ENCODE data around the gene GPRC5A. TPM values are rescaled to one million over a fixed set of nuclear protein-coding genes. Genes with fewer than 3 reads are reported as not detected.

The GPRC5A gene
- total and polyA plus RNA-seq, 2 donors (not counting 1 experiment from before 2014, with no cell fraction given) = not detected

DNA sequence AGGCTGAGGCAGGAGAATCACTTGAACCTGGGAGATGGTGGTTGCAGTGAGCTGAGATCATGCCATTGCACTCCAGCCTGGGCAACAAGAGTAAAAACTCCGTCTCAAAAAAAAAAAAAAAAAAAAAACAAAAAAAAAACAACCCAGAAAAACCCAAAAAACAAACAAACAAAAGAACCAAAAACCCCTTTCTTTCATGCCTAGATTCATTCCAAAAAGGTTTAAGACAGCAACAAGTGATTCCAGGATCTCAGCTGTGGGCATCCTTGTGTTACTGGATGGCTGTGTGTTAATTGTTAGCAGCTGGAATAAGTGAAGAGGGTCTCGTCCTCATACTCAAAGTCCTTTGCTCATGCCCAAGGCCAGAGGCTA is 9.4 kb downstream of the GPRC5A start:
- H3K4me3 ChIP-seq (ENCODE audit: control extremely low read depth in 1 of 5, extremely low read depth in 1 of 5, insufficient read depth in 1 of 5, low read depth in 2 of 5, low read length in 4 of 5) = no peak overlapping the region
- Mint-ChIP-seq H3K9me3 (ENCODE audit: insufficient read depth) (no peaks in the 10 kb centered on the region), H3K4me3 (no peak overlapping the region), H3K27ac (no peak overlapping the region), H3K4me1 (no peaks in the 10 kb centered on the region), H3K27me3 (peaks cover 29% of the 10 kb centered on the region)
- no CpG with 5 or more reads among the region's 2 CpGs for WGBS (ENCODE audit: insufficient coverage)
- ChIA-PET POLR2A (interaction anchor here (0.6 kb wide), 1 partner anchor 351 kb away, joined by 3 read pairs; no protein-coding TSS in a partner anchor), CTCF (interaction anchor here (0.7 kb wide), 1 partner anchor 69 kb away, joined by 3 read pairs; no protein-coding TSS in a partner anchor)
- H3K9ac ChIP-seq (ENCODE audit: low read length) = no peak overlapping the region
- H3K4me1 ChIP-seq (ENCODE audit: control insufficient read depth in 2 of 2, insufficient read depth in 2 of 2, low read length in 2 of 2) = peaks cover 4 to 6% of the 10 kb centered on the region in 2 donors
- ATAC-seq (ENCODE audit: low read depth) (no peak), DNase-seq (no peak)
- H3K79me2 ChIP-seq (ENCODE audit: control insufficient read depth, insufficient read depth, low read length) = no peaks in the 10 kb centered on the region
- peaks cover 0 to 8% (median 0%) of the 10 kb centered on the region in 4 experiments for H3K27me3 ChIP-seq (replicated peaks in 1 of 4; ENCODE audit: control extremely low read depth in 1 of 4, control insufficient read depth in 3 of 4, insufficient read depth in 4 of 4, low read length in 3 of 4)
- H3K27ac ChIP-seq (ENCODE audit: low read length in 2 of 2) = no peak overlapping the region
- H2AFZ ChIP-seq (ENCODE audit: insufficient read depth, low read depth, low read length, poor library complexity, severe bottlenecking) = no peak overlapping the region
- no peak overlapping the region for H3K4me2 ChIP-seq (replicated peaks; ENCODE audit: low read depth, low read length, poor library complexity, severe bottlenecking)
- TF ChIP-seq EZH2 (IDR thresholded peaks at IDR 0.05; ENCODE audit: borderline replicate concordance, insufficient read depth, low read depth, low read length, poor library complexity, severe bottlenecking) = no peak
- TF ChIP-seq, protein P1, sequence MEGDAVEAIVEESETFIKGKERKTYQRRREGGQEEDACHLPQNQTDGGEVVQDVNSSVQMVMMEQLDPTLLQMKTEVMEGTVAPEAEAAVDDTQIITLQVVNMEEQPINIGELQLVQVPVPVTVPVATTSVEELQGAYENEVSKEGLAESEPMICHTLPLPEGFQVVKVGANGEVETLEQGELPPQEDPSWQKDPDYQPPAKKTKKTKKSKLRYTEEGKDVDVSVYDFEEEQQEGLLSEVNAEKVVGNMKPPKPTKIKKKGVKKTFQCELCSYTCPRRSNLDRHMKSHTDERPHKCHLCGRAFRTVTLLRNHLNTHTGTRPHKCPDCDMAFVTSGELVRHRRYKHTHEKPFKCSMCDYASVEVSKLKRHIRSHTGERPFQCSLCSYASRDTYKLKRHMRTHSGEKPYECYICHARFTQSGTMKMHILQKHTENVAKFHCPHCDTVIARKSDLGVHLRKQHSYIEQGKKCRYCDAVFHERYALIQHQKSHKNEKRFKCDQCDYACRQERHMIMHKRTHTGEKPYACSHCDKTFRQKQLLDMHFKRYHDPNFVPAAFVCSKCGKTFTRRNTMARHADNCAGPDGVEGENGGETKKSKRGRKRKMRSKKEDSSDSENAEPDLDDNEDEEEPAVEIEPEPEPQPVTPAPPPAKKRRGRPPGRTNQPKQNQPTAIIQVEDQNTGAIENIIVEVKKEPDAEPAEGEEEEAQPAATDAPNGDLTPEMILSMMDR (IDR thresholded peaks at IDR 0.05) = no peak
- no peaks in the 10 kb centered on the region for H4K20me1 ChIP-seq (ENCODE audit: control insufficient read depth, insufficient read depth, low read length, poor library complexity, severe bottlenecking)
- no peaks in the 10 kb centered on the region for H3K9me3 ChIP-seq (ENCODE audit: control extremely low read depth in 1 of 3, control insufficient read depth in 2 of 3, insufficient read depth in 1 of 3, low read length in 2 of 3)
- no peaks in the 10 kb centered on the region for H3K36me3 ChIP-seq (replicated peaks in 1 of 2; ENCODE audit: control extremely low read depth in 1 of 2, control insufficient read depth in 1 of 2, extremely low read depth in 1 of 2, insufficient read depth in 2 of 2, low read length in 1 of 2)
- intact Hi-C loops (cut with micrococcal nuclease) = no loop called here

DNA sequence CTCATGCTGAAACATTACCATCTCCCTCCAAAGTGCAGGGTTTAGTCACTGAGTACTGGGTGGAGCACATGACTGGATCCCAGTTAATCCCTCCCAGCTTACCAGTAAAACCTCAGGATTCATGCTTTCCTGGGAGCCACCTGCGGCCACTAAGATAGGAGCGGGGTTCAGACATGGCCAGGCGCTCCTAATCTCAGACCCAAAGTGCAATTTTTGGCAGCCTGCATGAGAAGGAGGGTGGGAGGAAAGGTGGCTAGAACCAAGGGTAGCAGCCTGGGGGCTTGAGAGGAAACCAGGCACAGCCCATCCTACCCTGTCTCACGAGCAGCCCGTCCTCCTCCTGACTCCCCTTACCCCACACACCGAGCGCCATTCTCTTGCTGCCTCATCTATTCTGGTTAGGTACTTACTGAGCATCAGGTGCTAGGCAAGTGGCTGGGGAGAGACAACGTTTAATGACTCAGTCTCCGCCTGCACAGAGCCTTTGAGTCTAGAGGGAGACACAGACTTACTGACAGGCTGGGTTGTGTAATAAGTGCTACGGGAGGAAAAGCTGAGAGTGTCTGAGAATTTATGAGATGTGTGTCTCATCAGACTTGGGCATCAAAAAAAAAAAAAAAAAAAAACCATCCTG is 9.9 kb downstream of the GPRC5A start:
- intact Hi-C loops (cut with micrococcal nuclease) = no loop called here
- H2AFZ ChIP-seq (ENCODE audit: insufficient read depth, low read depth, low read length, poor library complexity, severe bottlenecking) = no peak overlapping the region
- POLR2A ChIA-PET = no interaction called here

More for the DNA sequence above, 9.9 kb downstream of the GPRC5A start:
- Histone ChIP-seq H3K4me2 (replicated peaks; ENCODE audit: low read depth, low read length, poor library complexity, severe bottlenecking) (no peak overlapping the region), H3K9me3 (ENCODE audit: control extremely low read depth in 1 of 3, control insufficient read depth in 2 of 3, insufficient read depth in 1 of 3, low read length in 2 of 3) (no peaks in the 10 kb centered on the region), H3K27me3 (replicated peaks in 1 of 4; ENCODE audit: control extremely low read depth in 1 of 4, control insufficient read depth in 3 of 4, insufficient read depth in 4 of 4, low read length in 3 of 4) (peaks cover 0 to 8% (median 0%) of the 10 kb centered on the region in 4 experiments), H4K20me1 (ENCODE audit: control insufficient read depth, insufficient read depth, low read length, poor library complexity, severe bottlenecking) (no peaks in the 10 kb centered on the region), H3K4me1 (ENCODE audit: control insufficient read depth in 2 of 2, insufficient read depth in 2 of 2, low read length in 2 of 2) (peaks cover 4 to 6% of the 10 kb centered on the region in 2 donors), H3K4me3 (ENCODE audit: control extremely low read depth in 1 of 5, extremely low read depth in 1 of 5, insufficient read depth in 1 of 5, low read depth in 2 of 5, low read length in 4 of 5) (no peak overlapping the region), H3K9ac (ENCODE audit: low read length) (no peak overlapping the region), H3K36me3 (replicated peaks in 1 of 2; ENCODE audit: control extremely low read depth in 1 of 2, control insufficient read depth in 1 of 2, extremely low read depth in 1 of 2, insufficient read depth in 2 of 2, low read length in 1 of 2) (no peaks in the 10 kb centered on the region), H3K79me2 (ENCODE audit: control insufficient read depth, insufficient read depth, low read length) (no peaks in the 10 kb centered on the region), H3K27ac (ENCODE audit: low read length in 2 of 2) (no peak overlapping the region)
- H3K4me1 Mint-ChIP-seq = no peaks in the 10 kb centered on the region
- ATAC-seq (ENCODE audit: low read depth) (no peak), DNase-seq (no peak)
- no peak overlapping the region for H3K27ac Mint-ChIP-seq
- 91% methylated on average over 4 of the region's 10 CpGs for WGBS (ENCODE audit: insufficient coverage)
- no peak overlapping the region for H3K4me3 Mint-ChIP-seq
- CTCF ChIA-PET = interaction anchor here (0.7 kb wide), 1 partner anchor 70 kb away, joined by 3 read pairs; no protein-coding TSS in a partner anchor
- TF ChIP-seq, protein P1 (IDR thresholded peaks at IDR 0.05) = no peak
- TF ChIP-seq EZH2 (IDR thresholded peaks at IDR 0.05; ENCODE audit: borderline replicate concordance, insufficient read depth, low read depth, low read length, poor library complexity, severe bottlenecking) = no peak
- H3K9me3 Mint-ChIP-seq (ENCODE audit: insufficient read depth) = no peaks in the 10 kb centered on the region
- peaks cover 26% of the 10 kb centered on the region for H3K27me3 Mint-ChIP-seq
